ENCODE results near the gene MRPS10.

MRPS10 gene

DNA sequence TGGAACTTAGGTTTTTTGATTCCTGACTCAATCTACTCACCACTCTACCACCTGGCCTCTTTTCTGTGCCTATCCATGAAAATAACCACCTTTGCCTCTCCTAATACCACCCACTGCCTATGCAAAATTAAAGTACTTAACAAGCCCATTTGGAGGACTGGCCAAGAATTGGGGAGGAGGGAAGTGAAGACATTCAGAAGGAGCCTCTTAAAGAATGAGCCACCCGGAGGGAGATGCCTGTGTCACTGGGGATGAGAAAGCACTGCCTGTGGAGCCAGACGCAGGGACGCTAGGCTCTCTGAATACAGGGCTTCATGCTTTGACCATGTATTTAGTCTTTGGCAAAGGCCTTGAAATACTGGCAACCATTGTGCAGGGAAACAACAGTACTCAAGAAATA lies 40.0 kb upstream of the MRPS10 start:
- TF ChIP-seq CTCF (IDR thresholded peaks at IDR 0.05), result no peak
- Histone ChIP-seq H3K27me3 (ENCODE audit: control insufficient read depth, insufficient read depth, low read length) (no peaks in the 10 kb centered on the region), H3K9me3 (ENCODE audit: control insufficient read depth, low read length) (no peaks in the 10 kb centered on the region), H2AFZ (no peak overlapping the region), H3K4me2 (ENCODE audit: low read length) (no peak overlapping the region), H3K9ac (no peak overlapping the region), H3K36me3 (ENCODE audit: control insufficient read depth, insufficient read depth, low read length) (no peaks in the 10 kb centered on the region), H3K4me3 (ENCODE audit: low read depth, low read length) (no peak overlapping the region), H3K4me1 (no peaks in the 10 kb centered on the region), H3K79me2 (no peaks in the 10 kb centered on the region), H3K27ac (no peak overlapping the region)

DNA sequence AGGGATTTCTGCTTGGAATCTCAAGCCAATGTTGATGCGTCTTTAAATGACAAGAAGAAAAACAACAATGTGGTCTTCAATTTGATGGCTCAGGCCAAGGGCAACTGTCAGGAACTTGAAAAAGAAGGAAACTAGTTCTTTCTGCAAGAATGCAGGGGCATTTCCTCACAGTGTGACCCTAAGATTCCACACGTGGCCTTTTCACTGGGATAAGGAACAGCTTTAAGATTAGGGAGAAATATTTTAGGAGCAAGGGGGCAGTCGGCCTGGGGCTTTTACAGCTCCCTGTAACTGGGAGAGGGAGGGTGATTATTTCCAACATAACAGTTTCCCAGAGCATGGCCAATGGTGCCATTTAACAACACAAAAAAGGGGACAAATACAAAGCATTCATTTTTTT lies 39.4 kb upstream of the MRPS10 start:
- TF ChIP-seq CTCF (IDR thresholded peaks at IDR 0.05), result no peak
- no peaks in the 10 kb centered on the region for H3K36me3 ChIP-seq (ENCODE audit: control insufficient read depth, insufficient read depth, low read length)

GRCh38 chr6:42255050-42255449 lies 37.4 kb upstream of the MRPS10 start:
- Histone ChIP-seq H3K4me3 (ENCODE audit: low read depth, low read length) (no peak overlapping the region), H3K79me2 (no peaks in the 10 kb centered on the region), H3K27ac (no peak overlapping the region), H3K4me1 (peaks cover 11% of the 10 kb centered on the region), H3K36me3 (ENCODE audit: control insufficient read depth, insufficient read depth, low read length) (no peaks in the 10 kb centered on the region), H3K4me2 (ENCODE audit: low read length) (no peak overlapping the region), H2AFZ (no peak overlapping the region), H3K9ac (no peak overlapping the region), H3K9me3 (ENCODE audit: control insufficient read depth, low read length) (no peaks in the 10 kb centered on the region), H3K27me3 (ENCODE audit: control insufficient read depth, insufficient read depth, low read length) (no peaks in the 10 kb centered on the region)
- TF ChIP-seq CTCF (IDR thresholded peaks at IDR 0.05), result no peak

More for the DNA sequence above, 39.4 kb upstream of the MRPS10 start:
- no peaks in the 10 kb centered on the region for H3K27me3 ChIP-seq (ENCODE audit: control insufficient read depth, insufficient read depth, low read length)
- H3K4me3 ChIP-seq (ENCODE audit: low read depth, low read length), result no peak overlapping the region
- H3K9me3 ChIP-seq (ENCODE audit: control insufficient read depth, low read length), result no peaks in the 10 kb centered on the region
- no peak overlapping the region for H2AFZ ChIP-seq
- no peak overlapping the region for H3K9ac ChIP-seq
- H3K27ac ChIP-seq, result no peak overlapping the region
- peaks cover 3% of the 10 kb centered on the region for H3K4me1 ChIP-seq
- no peak overlapping the region for H3K4me2 ChIP-seq (ENCODE audit: low read length)
- H3K79me2 ChIP-seq, result no peaks in the 10 kb centered on the region

DNA sequence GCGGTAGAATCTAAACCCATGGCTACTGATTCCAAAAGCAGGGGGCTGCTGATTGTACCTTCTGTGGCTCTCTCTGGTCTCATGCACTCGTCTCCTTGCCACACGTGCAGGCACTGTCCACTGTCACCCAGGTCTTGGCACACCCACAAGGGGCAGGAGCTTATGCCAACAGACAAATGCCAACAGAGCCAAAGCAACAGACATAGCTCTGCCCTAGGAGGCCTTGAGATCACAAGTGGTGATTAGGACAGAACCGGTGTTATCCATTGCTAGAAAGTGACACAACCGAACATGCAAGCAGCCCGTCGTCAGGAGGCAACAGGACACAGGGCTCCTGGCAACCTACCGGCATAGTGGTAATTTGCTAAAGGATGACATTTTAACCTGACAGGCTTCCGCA lies 36.8 kb upstream of the MRPS10 start:
- Histone ChIP-seq H3K4me3 (ENCODE audit: low read depth, low read length) (no peak overlapping the region), H2AFZ (no peak overlapping the region), H3K9me3 (ENCODE audit: control insufficient read depth, low read length) (no peaks in the 10 kb centered on the region), H3K4me2 (ENCODE audit: low read length) (no peak overlapping the region), H3K36me3 (ENCODE audit: control insufficient read depth, insufficient read depth, low read length) (no peaks in the 10 kb centered on the region), H3K27ac (no peak overlapping the region), H3K27me3 (ENCODE audit: control insufficient read depth, insufficient read depth, low read length) (no peaks in the 10 kb centered on the region), H3K9ac (no peak overlapping the region), H3K4me1 (peaks cover 11% of the 10 kb centered on the region), H3K79me2 (no peaks in the 10 kb centered on the region)
- TF ChIP-seq CTCF (IDR thresholded peaks at IDR 0.05), result no peak

DNA sequence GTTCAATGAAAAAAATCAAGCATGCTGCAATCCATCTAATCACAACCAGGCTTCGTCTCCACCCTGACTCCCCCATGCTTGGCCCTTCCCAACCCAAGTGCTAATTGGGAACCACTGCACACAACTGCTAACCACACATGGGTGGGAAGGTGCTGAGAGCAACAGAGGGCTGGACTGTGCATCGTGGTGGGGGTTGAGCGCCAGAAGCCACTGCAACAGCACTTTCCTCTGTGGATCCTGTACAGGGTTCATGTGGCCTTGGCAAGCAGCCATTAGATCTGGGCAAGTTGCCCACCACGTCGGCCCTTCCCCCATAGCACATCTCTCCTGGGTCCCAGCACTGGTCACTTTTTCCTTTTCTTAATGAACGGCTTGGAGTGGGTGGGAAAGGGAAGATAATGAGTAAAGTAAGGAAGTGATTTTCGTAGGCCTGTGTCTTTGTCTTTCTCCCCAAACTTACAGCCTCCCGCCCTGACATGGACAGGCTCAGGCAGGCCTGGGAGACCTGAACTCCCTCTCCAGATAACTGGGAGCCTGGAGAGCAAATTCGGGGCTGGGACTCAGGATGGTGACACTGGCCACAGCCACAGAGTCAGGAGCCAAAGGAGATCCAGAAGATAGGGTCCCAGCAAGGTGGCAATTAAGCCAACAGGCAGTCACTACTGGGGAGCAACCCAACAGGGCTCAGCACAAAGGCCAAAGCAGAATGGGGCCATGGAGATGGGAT lies 34.4 kb upstream of the MRPS10 start:
- TF ChIP-seq CTCF (IDR thresholded peaks at IDR 0.05), result no peak
- H3K36me3 ChIP-seq (ENCODE audit: control insufficient read depth, insufficient read depth, low read length), result no peaks in the 10 kb centered on the region
- no peaks in the 10 kb centered on the region for H3K27me3 ChIP-seq (ENCODE audit: control insufficient read depth, insufficient read depth, low read length)
- no peaks in the 10 kb centered on the region for H3K79me2 ChIP-seq
- peak overlapping the region; percentile 13 for H2AFZ ChIP-seq
- peaks cover 11% of the 10 kb centered on the region for H3K4me1 ChIP-seq
- H3K9ac ChIP-seq, result no peak overlapping the region
- no peaks in the 10 kb centered on the region for H3K9me3 ChIP-seq (ENCODE audit: control insufficient read depth, low read length)
- peak overlapping the region; percentile 37 for H3K27ac ChIP-seq
- H3K4me2 ChIP-seq (ENCODE audit: low read length), result no peak overlapping the region
- no peak overlapping the region for H3K4me3 ChIP-seq (ENCODE audit: low read depth, low read length)

Data from parathyroid adenoma (tissue), 2 donors.